SK-N-SH (cell line): ENCODE data around the gene CENPX. TPM values are rescaled to one million over a fixed set of nuclear protein-coding genes. Genes with fewer than 3 reads are reported as not detected.

Experiments used
- CTCF ChIA-PET: fragments of 300-600, 350-600 bp; formaldehyde crosslinking; extraction: SDS; loops from one replicate; lab custom pipeline; 2021; lab: Yijun Ruan, JAX
- POLR2A ChIA-PET: fragments of 350-600 bp; sonication (Branson Sonifier 250); formaldehyde crosslinking; extraction: SDS; loops from one replicate; lab custom pipeline; 2020; ENCODE audit warnings: antibody characterized with exemption, inconsistent platforms; lab: Yijun Ruan, JAX
- DNase-seq: peaks from one replicate; pipeline ENCODE4 v3.0.0; 2012
- H2AFZ ChIP-seq: fragments of 200-600 bp; sonication (generic); 2 replicates; pipeline ENCODE4 v1.8.1; 2016; ENCODE audit warnings: antibody characterized with exemption, mild to moderate bottlenecking, low read depth
- H3F3A ChIP-seq: fragments of 200-600 bp; sonication (generic); replicated peaks from 2 replicates; pipeline ENCODE3; 2016; ENCODE audit warnings: antibody characterized with exemption, mild to moderate bottlenecking; ENCODE audit not compliant: insufficient read depth
- H3K27ac ChIP-seq, 2 experiments: fragments of 200-500 bp in 1 of 2; fragments of 200-600 bp in 1 of 2; sonication (Bioruptor generic) in 1 of 2; sonication (generic), shearing (Covaris generic) in 1 of 2; 2 replicates each; pipeline versions ENCODE4 v1.5.1 to v1.6.1; 2014 to 2016; ENCODE audit warnings: low read depth in 2 of 2, inconsistent platforms in 1 of 2, low read length in 1 of 2, mild to moderate bottlenecking in 1 of 2, mixed read lengths in 1 of 2
- H3K27me3 ChIP-seq: fragments of 200-600 bp; sonication (generic), shearing (Covaris generic); 2 replicates; pipeline ENCODE4 v1.6.1; 2016; ENCODE audit warnings: mixed run types; ENCODE audit not compliant: insufficient read depth
- H3K36me3 ChIP-seq, 2 experiments: fragments of 200-500 bp in 1 of 2; fragments of 200-600 bp in 1 of 2; sonication (Bioruptor generic) in 1 of 2; sonication (generic) in 1 of 2; replicated peaks in 1 of 2; 2 replicates each; pipeline versions ENCODE3 to v1.5.1; 2014 to 2016; ENCODE audit warnings: low read length in 1 of 2, mild to moderate bottlenecking in 1 of 2; ENCODE audit not compliant: insufficient read depth in 2 of 2, control insufficient read depth in 1 of 2
- H3K4me1 ChIP-seq, 2 experiments: fragments of 200-500 bp in 1 of 2; fragments of 200-600 bp in 1 of 2; sonication (Bioruptor generic) in 1 of 2; sonication (generic), shearing (Covaris generic) in 1 of 2; 2 replicates each; pipeline versions ENCODE4 v1.5.1 to v1.6.1; 2014 to 2016; ENCODE audit warnings: low read depth in 1 of 2, low read length in 1 of 2, mixed run types in 1 of 2; ENCODE audit not compliant: insufficient read depth in 2 of 2, control insufficient read depth in 1 of 2
- H3K4me2 ChIP-seq: fragments of 200-600 bp; sonication (generic), shearing (Covaris generic); 2 replicates; pipeline ENCODE4 v1.6.1; 2017; ENCODE audit warnings: mixed run types
- H3K4me3 ChIP-seq, 2 experiments: fragments of 200-500 bp in 1 of 2; fragments of 200-600 bp in 1 of 2; sonication (Bioruptor generic) in 1 of 2; sonication (generic), shearing (Covaris generic) in 1 of 2; 2 replicates each; pipeline versions ENCODE4 v1.5.1 to v1.8.1; 2014 to 2016; ENCODE audit warnings: low read depth in 2 of 2, inconsistent platforms in 1 of 2, low read length in 1 of 2, mild to moderate bottlenecking in 1 of 2, mixed read lengths in 1 of 2, moderate library complexity in 1 of 2
- H3K79me2 ChIP-seq: fragments of 200-600 bp; sonication (generic); 2 replicates; pipeline ENCODE4 v1.8.1; 2017; ENCODE audit warnings: mild to moderate bottlenecking; ENCODE audit not compliant: insufficient read depth
- H3K9ac ChIP-seq: fragments of 200-600 bp; sonication (generic); 2 replicates; pipeline ENCODE4 v1.6.1; 2017; ENCODE audit warnings: mixed run types
- H3K9me2 ChIP-seq: fragments of 200-600 bp; sonication (generic); 2 replicates; pipeline ENCODE4 v1.6.1; 2017; ENCODE audit warnings: mixed run types
- H3K9me3 ChIP-seq: fragments of 200-600 bp; sonication (generic); 2 replicates; pipeline ENCODE4 v1.6.1; 2017; ENCODE audit warnings: mixed run types, mild to moderate bottlenecking, moderate library complexity
- H4K20me1 ChIP-seq: fragments of 200-600 bp; sonication (generic); 2 replicates; pipeline ENCODE4 v1.6.1; 2017; ENCODE audit warnings: mild to moderate bottlenecking, mixed run types; ENCODE audit not compliant: insufficient read depth
- CHD2 ChIP-seq: fragments of 150-350 bp; IDR thresholded peaks from 2 replicates; pipeline ENCODE4 v1.6.1; 2018; ENCODE audit warnings: low read length; ENCODE audit not compliant: partially characterized antibody
- ELF1 ChIP-seq: IDR thresholded peaks from 2 replicates; pipeline ENCODE4 v1.4.0; 2012
- GATA2 ChIP-seq: sonication (generic); formaldehyde crosslinking; IDR thresholded peaks from 2 replicates; pipeline ENCODE4 v1.5.0; 2020; ENCODE audit warnings: mild to moderate bottlenecking, missing genetic modification reagents
- IRF3 ChIP-seq: fragments of 150-350 bp; IDR thresholded peaks from 2 replicates; pipeline ENCODE4 v1.6.1; 2016; ENCODE audit warnings: mild to moderate bottlenecking, low read depth, low read length
- JUND ChIP-seq: IDR thresholded peaks from 2 replicates; pipeline ENCODE4 v1.4.0; 2012
- MAX ChIP-seq: IDR thresholded peaks from 2 replicates; pipeline ENCODE4 v1.4.0; 2012; ENCODE audit warnings: low read depth
- MXI1 ChIP-seq: IDR thresholded peaks from 2 replicates; pipeline ENCODE4 v1.6.1; 2012; ENCODE audit warnings: mild to moderate bottlenecking, low read depth, low read length, improper control_type of control experiment
- NRF1 ChIP-seq: IDR thresholded peaks from 2 replicates; pipeline ENCODE4 v1.6.1; 2012; ENCODE audit warnings: low read depth, mild to moderate bottlenecking, low read length
- RCOR1 ChIP-seq: fragments of 150-350 bp; IDR thresholded peaks from 2 replicates; pipeline ENCODE4 v1.6.1; 2017; ENCODE audit warnings: antibody characterized with exemption, low read length
- RFX5 ChIP-seq: IDR thresholded peaks from 2 replicates; pipeline ENCODE4 v1.6.1; 2012; ENCODE audit warnings: mild to moderate bottlenecking, improper control_type of control experiment, low read length
- RXRA ChIP-seq: IDR thresholded peaks from 2 replicates; pipeline ENCODE4 v1.4.0; 2012; ENCODE audit warnings: low read depth, mild to moderate bottlenecking, borderline replicate concordance
- SIN3A ChIP-seq: IDR thresholded peaks from 2 replicates; pipeline ENCODE4 v1.6.1; 2012; ENCODE audit warnings: low read depth, mild to moderate bottlenecking, low read length, moderate library complexity, borderline replicate concordance
- TAF1 ChIP-seq: IDR thresholded peaks from 2 replicates; pipeline ENCODE4 v1.6.1; 2012; ENCODE audit warnings: low read depth, mild to moderate bottlenecking, low read length, moderate library complexity, borderline replicate concordance
- YY1 ChIP-seq: IDR thresholded peaks from 2 replicates; pipeline ENCODE4 v1.4.0; 2012; ENCODE audit warnings: low read depth, mild to moderate bottlenecking
- WGBS: methylation state at CpG from one replicate; pipeline ENCODE4 v1.1.6; 2017; ENCODE audit warnings: low lambda C conversion rate; 5-methylcytosine and 5-hydroxymethylcytosine counted together
- polyA plus RNA-seq, 3 experiments: library from polyadenylated mRNA; depleted of rRNA; stranded (reverse); fragments of >200 nt; gene quantifications; 2 replicates each; pipeline ENCODE4 v1.2.3, GENCODE V29; 2012
- TF ChIP-seq, protein P1 (sequence below): IDR thresholded peaks from 2 replicates; pipeline ENCODE4 v1.6.1; 2012; ENCODE audit warnings: mild to moderate bottlenecking, low read depth, low read length, moderate library complexity
- TF ChIP-seq, protein P2 (sequence below): IDR thresholded peaks from 2 replicates; pipeline ENCODE4; 2012

Gene CENPX
- polyA plus RNA-seq, 1 of the 3 experiments (the other 2 are of a cell fraction), result 255 TPM

GRCh38 chr17:81992306-81993102 lies 30.2 kb downstream of the CENPX start:
- H3K9me3 ChIP-seq, result no peaks in the 10 kb centered on the region
- no peaks in the 10 kb centered on the region for H3F3A ChIP-seq
- H3K79me2 ChIP-seq, result peaks cover 20% of the 10 kb centered on the region; the same call in 1 of the 2 replicates
- H3K4me1 ChIP-seq, result peaks cover 0 to 25% of the 10 kb centered on the region in 2 experiments; a peak in 1 of 4 replicates
- no peak overlapping the region for H2AFZ ChIP-seq
- 90% methylated on average over 17 of the region's 31 CpGs for WGBS
- H3K4me3 ChIP-seq, result no peak overlapping the region
- peak; percentile 70 for DNase-seq
- CTCF ChIA-PET, result interaction anchor here (0.7 to 6.1 kb wide), 8 partner anchors 12 to 64 kb away, joined by 3 to 64 read pairs (median 6); partner anchors contain the start of genes CENPX, LRRC45, MAFG and NOTUM
- POLR2A ChIA-PET, result interaction anchor here (1.0 to 1.1 kb wide), 2 partner anchors 33 to 55 kb away, joined by 3 read pairs; no protein-coding TSS in a partner anchor
- no peaks in the 10 kb centered on the region for H3K9me2 ChIP-seq
- H3K36me3 ChIP-seq, result peaks cover 0 to 11% of the 10 kb centered on the region in 2 experiments
- no peaks in the 10 kb centered on the region for H3K27me3 ChIP-seq
- no peaks in the 10 kb centered on the region; the same call in 1 of the 2 replicates for H4K20me1 ChIP-seq
- no peak for TF ChIP-seq ELF1
- no peak for TF ChIP-seq JUND
- TF ChIP-seq NRF1, result no peak
- no peak for TF ChIP-seq RCOR1
- no peak for TF ChIP-seq CHD2
- TF ChIP-seq, protein P1, sequence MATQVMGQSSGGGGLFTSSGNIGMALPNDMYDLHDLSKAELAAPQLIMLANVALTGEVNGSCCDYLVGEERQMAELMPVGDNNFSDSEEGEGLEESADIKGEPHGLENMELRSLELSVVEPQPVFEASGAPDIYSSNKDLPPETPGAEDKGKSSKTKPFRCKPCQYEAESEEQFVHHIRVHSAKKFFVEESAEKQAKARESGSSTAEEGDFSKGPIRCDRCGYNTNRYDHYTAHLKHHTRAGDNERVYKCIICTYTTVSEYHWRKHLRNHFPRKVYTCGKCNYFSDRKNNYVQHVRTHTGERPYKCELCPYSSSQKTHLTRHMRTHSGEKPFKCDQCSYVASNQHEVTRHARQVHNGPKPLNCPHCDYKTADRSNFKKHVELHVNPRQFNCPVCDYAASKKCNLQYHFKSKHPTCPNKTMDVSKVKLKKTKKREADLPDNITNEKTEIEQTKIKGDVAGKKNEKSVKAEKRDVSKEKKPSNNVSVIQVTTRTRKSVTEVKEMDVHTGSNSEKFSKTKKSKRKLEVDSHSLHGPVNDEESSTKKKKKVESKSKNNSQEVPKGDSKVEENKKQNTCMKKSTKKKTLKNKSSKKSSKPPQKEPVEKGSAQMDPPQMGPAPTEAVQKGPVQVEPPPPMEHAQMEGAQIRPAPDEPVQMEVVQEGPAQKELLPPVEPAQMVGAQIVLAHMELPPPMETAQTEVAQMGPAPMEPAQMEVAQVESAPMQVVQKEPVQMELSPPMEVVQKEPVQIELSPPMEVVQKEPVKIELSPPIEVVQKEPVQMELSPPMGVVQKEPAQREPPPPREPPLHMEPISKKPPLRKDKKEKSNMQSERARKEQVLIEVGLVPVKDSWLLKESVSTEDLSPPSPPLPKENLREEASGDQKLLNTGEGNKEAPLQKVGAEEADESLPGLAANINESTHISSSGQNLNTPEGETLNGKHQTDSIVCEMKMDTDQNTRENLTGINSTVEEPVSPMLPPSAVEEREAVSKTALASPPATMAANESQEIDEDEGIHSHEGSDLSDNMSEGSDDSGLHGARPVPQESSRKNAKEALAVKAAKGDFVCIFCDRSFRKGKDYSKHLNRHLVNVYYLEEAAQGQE, result no peak
- no peak for TF ChIP-seq TAF1
- TF ChIP-seq RXRA, result no peak
- no peak for TF ChIP-seq MAX
- no peak for TF ChIP-seq RFX5
- TF ChIP-seq YY1, result no peak
- TF ChIP-seq GATA2 (CRISPR knock-in tag), result no peak
- TF ChIP-seq SIN3A, result no peak
- no peak for TF ChIP-seq IRF3
- TF ChIP-seq MXI1, result no peak
- TF ChIP-seq, protein P2, sequence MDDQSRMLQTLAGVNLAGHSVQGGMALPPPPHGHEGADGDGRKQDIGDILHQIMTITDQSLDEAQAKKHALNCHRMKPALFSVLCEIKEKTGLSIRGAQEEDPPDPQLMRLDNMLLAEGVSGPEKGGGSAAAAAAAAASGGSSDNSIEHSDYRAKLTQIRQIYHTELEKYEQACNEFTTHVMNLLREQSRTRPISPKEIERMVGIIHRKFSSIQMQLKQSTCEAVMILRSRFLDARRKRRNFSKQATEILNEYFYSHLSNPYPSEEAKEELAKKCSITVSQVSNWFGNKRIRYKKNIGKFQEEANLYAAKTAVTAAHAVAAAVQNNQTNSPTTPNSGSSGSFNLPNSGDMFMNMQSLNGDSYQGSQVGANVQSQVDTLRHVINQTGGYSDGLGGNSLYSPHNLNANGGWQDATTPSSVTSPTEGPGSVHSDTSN, result no peak
- no peak overlapping the region for H3K9ac ChIP-seq
- peak overlapping the region in 1 of 2 experiments; percentile 91; a peak in 2 of 4 replicates for H3K27ac ChIP-seq
- no peak overlapping the region for H3K4me2 ChIP-seq
